ENCODE data around the gene SH3PXD2A.

DNA sequence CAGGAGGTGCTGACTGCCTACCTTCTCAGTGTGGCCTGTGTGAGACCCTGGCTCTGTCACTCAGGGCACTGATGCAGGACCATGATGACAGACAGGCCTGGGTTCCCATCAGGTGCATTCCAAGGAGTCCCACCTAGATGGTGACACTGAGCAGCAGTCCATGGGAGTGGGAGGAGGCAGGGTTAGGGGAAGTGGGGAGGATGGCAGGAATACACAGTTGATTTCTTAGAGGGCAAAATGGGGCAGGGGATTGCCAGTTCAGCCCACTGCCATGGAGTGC is 155.0 kb downstream of the SH3PXD2A start:
- TF ChIP-seq CTCF (IDR thresholded peaks at IDR 0.05) (no peak), POLR2A (IDR thresholded peaks at IDR 0.05) (no peak), EP300 (IDR thresholded peaks at IDR 0.05; ENCODE audit: low read depth) (no peak)
